ENCODE data around the gene PTPRD.

DNA sequence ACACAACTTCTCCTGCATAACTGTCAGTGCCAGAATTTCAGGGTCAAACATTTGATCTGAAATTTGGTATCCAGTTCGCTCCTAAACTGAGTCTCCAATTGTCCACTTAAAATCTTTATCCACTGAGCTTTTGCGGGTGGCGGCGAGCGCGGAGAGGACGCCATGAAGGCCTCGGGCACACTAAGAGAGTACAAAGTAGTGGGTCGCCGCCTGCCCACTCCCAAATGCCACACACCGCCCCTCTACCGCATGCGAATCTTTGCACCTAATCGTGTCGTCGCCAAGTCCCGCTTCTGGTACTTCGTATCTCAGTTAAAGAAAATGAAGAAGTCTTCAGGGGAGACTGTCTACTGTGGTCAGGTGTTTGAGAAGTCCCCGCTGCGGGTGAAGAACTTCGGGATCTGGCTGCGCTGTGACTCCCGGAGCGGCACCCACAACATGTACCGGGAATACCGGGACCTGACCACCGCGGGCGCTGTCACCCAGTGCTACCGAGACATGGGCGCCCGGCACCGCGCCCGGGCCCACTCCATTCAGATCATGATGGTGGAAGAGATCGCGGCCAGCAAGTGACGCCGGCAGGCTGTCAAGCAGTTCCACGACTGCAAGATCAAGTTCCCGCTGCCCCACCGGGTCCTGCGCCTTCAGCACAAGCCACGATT is 1899.5 kb downstream of the PTPRD start:
- TF ChIP-seq CREB1 (CRISPR knock-in tag; IDR thresholded peaks at IDR 0.05) (no peak), CTCF (IDR thresholded peaks at IDR 0.05) (no peak), ZNF263 (CRISPR knock-in tag; IDR thresholded peaks at IDR 0.05; ENCODE audit: low read depth) (no peak), IRF2 (CRISPR knock-in tag; IDR thresholded peaks at IDR 0.05; ENCODE audit: borderline replicate concordance, low read depth) (no peak), MYBL2 (CRISPR knock-in tag; IDR thresholded peaks at IDR 0.05) (no peak), ZNF232 (CRISPR knock-in tag; IDR thresholded peaks at IDR 0.05) (no peak), ZNF532 (CRISPR knock-in tag; IDR thresholded peaks at IDR 0.05; ENCODE audit: borderline replicate concordance) (no peak), PRDM15 (CRISPR knock-in tag; IDR thresholded peaks at IDR 0.05) (no peak), PREB (CRISPR knock-in tag; IDR thresholded peaks at IDR 0.05; ENCODE audit: borderline replicate concordance) (no peak)
